ENCODE measurements around the gene COX7A2.

Gene COX7A2

GRCh38 chr6:75268988-75269354 lies 25.4 kb upstream of the COX7A2 start:
- DNase-seq (ENCODE audit: insufficient read length, low spot score) (no peak), FAIRE-seq (no peak)

- no peak for FAIRE-seq
These were observed 24.8 kb upstream of the COX7A2 start for GRCh38 chr6:75268121-75268987.

GRCh38 chr6:75267461-75267860 lies 23.9 kb upstream of the COX7A2 start:
- DNase-seq (ENCODE audit: insufficient read length, low spot score) (no peak), FAIRE-seq (no peak)

More at GRCh38 chr6:75268121-75268987, 24.8 kb upstream of the COX7A2 start:
- no peak for DNase-seq (ENCODE audit: insufficient read length, low spot score)

- DNase-seq (ENCODE audit: insufficient read length, low spot score) (no peak), FAIRE-seq (peak; percentile 33)
These were observed 23.2 kb upstream of the COX7A2 start for GRCh38 chr6:75266716-75267291.

GRCh38 chr6:75263401-75263750 lies 19.8 kb upstream of the COX7A2 start:
- DNase-seq (ENCODE audit: insufficient read length, low spot score), result no peak
- FAIRE-seq, result no peak

GRCh38 chr6:75262716-75263400 lies 19.3 kb upstream of the COX7A2 start:
- FAIRE-seq (no peak), DNase-seq (ENCODE audit: insufficient read length, low spot score) (no peak)

- FAIRE-seq (no peak), DNase-seq (ENCODE audit: insufficient read length, low spot score) (no peak)
These were observed 17.7 kb upstream of the COX7A2 start for GRCh38 chr6:75261299-75261698.

- no peak for FAIRE-seq
These were observed 13.9 kb upstream of the COX7A2 start for GRCh38 chr6:75257343-75258087.

GRCh38 chr6:75250552-75250951 lies 7.0 kb upstream of the COX7A2 start:
- FAIRE-seq, result no peak
- DNase-seq (ENCODE audit: insufficient read length, low spot score), result no peak

More at GRCh38 chr6:75257343-75258087, 13.9 kb upstream of the COX7A2 start:
- DNase-seq (ENCODE audit: insufficient read length, low spot score), result no peak

GRCh38 chr6:75249837-75250236 lies 6.2 kb upstream of the COX7A2 start:
- FAIRE-seq, result no peak
- no peak for DNase-seq (ENCODE audit: insufficient read length, low spot score)

- FAIRE-seq (no peak), DNase-seq (ENCODE audit: insufficient read length, low spot score) (no peak)
These were observed 2.8 kb upstream of the COX7A2 start for GRCh38 chr6:75246386-75246785.

- no peak for DNase-seq (ENCODE audit: insufficient read length, low spot score)
- FAIRE-seq, result no peak
These were observed 523 bp upstream of the COX7A2 start for GRCh38 chr6:75244063-75244584.

- FAIRE-seq, result no peak
- no peak for DNase-seq (ENCODE audit: insufficient read length, low spot score)
These were observed 7.0 kb downstream of the COX7A2 start for GRCh38 chr6:75236630-75237029.

- DNase-seq (ENCODE audit: insufficient read length, low spot score) (no peak), FAIRE-seq (no peak)
These were observed 8.3 kb downstream of the COX7A2 start for GRCh38 chr6:75235271-75235670.

- DNase-seq (ENCODE audit: insufficient read length, low spot score) (no peak), FAIRE-seq (no peak)
These were observed 9.3 kb downstream of the COX7A2 start for GRCh38 chr6:75234126-75234865.

GRCh38 chr6:75233092-75233615 lies 10.4 kb downstream of the COX7A2 start:
- no peak for DNase-seq (ENCODE audit: insufficient read length, low spot score)
- no peak for FAIRE-seq

GRCh38 chr6:75230484-75231325 lies 12.9 kb downstream of the COX7A2 start:
- FAIRE-seq (no peak), DNase-seq (ENCODE audit: insufficient read length, low spot score) (peak; percentile 58)

- FAIRE-seq (no peak), DNase-seq (ENCODE audit: insufficient read length, low spot score) (no peak)
These were observed 19.2 kb downstream of the COX7A2 start for GRCh38 chr6:75224303-75224926.

- DNase-seq (ENCODE audit: insufficient read length, low spot score) (no peak), FAIRE-seq (no peak)
These were observed 20.2 kb downstream of the COX7A2 start for GRCh38 chr6:75223428-75223827.
